NCI-H1436 (cell line): ENCODE results near the gene MOG.
"Not testable (repeated sequence)": the region's sequence is repeated elsewhere in the genome, so short reads cannot be mapped to it uniquely, and the experiment has no call there.

Experiments
- DNase-seq: peaks from one replicate; lab custom pipeline; 2025; lab: John Stamatoyannopoulos, UW

The MOG gene

DNA sequence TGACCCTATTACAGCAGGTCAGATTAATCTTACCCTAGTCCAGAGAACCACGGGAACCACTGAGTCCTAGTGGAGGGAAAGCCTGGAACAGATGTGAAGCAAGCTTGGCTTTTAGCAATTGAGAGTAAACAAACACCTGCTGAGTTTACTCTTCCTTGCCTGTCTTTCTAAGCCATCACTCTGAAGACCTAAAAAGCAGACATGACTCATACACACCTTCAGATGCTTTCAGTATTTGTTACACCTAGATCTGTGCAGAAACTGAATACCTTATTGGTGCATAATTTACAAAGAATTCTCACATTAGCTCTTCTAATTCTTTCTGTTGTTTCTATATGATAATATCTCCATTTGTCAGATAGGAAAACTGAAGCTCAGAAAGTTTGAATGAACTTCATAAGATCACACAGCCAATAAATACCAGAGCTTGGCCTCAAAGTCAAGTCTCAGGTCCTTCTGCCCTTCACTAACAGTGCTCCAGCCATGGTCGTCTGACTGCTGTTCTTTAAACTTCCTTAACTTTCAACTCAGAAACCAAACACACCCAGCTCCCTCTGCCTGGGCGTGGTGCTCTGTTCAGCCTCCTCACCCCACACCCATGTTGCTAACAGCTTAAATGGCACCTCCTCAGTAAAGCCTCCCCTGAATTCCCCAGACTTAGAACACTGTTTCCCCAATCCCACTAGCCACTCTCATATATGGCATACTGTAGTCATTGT is 15.3 kb upstream of the MOG start:
- DNase-seq, result no peak

DNA sequence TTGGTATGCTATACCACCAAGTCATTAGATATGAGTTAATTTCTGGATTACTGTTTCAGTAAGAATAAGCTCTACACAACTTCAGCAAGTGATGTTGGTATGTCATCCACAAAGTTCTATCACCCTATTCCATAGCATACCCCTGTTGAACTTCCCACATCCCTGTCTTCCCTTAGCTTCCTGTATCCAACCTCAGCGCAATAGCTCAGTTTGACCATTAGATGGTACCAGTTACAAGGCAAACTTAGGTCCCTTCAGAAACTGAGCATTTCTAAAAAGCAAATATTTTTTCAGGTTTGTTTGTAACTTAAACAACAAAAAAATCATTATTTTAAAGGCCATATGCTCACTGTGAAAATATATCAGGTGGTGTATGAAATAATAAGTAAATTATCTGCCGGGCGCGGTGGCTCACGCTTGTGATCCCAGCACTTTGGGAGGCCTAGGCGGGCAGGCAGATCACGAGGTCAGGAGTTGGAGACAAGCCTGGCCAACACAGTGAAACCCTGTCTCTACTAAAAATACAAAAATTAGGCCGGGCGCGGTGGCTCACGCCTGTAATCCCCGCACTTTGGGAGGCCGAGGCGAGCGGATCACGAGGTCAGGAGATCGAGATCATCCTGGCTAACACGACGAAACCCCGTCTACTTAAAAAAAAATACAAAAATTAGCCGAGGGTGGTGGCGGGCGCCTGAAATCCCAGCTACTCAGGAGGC is 8.8 kb upstream of the MOG start:
- DNase-seq, result peak; percentile 17

DNA sequence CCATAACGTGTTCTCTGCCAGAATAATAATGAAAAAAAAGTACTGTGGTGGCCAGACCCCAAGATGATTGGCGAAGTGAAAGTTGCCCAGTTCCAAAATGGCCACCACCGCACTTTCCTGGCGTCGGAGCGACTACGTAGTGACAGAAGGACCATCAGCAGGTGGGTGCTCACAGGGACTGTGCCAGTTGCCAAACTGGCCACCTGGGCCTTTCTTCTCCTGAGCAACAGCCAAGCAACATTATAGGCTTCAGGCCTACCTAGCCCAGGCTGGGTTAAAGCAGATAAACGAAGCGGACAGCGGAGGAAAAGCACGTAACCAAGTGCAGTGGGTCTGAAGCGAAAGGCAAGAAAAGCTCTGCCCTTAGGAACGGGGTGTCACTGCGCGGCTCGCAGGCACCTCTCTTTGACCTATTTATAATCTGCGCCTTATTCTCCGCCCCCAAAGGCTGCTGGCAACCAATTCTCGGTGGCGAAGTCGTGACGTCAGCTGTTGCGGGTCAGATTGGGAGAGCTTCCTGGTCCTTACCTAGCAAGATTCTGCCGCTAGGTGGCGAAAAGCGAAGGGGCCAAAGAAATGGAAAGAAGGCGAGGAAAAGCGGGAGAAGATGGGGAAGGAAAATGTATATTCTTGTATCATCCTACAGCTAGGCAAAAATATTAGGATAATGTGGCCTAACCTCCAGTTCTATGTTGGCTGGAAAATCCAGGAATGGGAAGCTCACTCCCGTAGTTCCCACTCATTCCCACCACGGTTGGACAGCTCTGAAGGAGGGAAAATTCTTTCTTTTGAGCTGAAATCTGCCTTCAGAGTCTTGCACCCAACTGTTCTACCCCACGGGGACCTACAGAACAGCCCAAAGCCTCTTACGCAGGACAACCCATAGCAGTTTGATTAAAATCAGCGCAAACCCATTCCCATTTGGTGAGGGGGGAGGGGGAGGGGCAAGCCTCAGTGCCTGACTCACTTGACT is 6.9 kb upstream of the MOG start:
- peak; percentile 97 for DNase-seq

DNA sequence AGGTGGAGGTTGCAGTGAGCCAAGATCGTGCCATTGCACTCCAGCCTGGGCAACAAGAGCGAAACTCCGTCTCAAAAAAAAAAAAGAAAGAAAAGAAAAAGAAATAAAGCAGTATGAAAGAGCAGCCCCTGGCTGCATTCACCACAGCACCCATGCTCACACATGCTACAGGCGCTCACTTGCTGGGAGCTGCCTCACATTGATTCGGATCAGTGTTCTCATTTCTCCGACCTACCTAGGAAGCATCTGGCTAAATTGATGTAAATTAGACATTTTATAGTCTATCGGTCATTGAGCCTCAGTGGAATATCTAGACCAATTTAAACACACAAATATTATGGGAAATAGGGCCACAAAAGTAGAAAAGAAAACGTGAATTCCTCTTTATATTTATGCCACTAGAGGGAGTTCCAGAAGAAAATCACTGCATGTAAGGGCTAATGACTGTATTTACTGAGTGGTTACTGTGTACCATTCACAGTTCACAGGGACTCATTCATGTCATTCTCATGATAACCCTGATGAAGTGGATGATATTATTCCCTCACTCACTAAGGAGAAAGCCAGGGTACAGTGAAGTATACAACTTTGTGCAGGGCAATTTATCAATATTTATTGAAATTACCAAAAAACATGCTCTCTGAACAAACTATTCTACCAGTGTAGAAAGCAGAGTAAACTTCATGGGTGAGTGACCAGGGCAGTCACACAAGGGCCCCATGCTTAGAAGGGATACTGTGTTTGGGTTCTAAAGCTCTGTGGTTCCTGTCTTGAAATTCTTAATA is 5.3 kb upstream of the MOG start:
- DNase-seq, result no peak

DNA sequence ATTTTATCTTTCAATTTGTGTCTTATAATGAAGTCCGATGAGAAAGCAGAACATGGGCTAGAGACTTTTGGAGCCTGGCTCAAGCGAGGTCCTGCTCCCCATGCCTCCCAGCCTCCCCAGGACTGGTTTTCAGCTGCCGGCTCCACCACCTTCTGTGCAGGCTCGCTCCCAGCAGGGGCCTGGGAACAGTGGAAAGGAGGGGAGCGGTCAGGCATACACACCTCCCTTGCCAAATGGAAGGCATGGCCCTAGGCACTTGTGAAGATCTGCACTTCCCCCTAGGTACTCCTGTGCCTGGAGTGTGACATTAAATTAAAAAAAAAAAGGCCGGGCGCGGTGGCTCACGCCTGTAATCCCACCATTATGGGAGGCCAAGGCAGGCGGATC is 4.7 kb upstream of the MOG start:
- no peak for DNase-seq

DNA sequence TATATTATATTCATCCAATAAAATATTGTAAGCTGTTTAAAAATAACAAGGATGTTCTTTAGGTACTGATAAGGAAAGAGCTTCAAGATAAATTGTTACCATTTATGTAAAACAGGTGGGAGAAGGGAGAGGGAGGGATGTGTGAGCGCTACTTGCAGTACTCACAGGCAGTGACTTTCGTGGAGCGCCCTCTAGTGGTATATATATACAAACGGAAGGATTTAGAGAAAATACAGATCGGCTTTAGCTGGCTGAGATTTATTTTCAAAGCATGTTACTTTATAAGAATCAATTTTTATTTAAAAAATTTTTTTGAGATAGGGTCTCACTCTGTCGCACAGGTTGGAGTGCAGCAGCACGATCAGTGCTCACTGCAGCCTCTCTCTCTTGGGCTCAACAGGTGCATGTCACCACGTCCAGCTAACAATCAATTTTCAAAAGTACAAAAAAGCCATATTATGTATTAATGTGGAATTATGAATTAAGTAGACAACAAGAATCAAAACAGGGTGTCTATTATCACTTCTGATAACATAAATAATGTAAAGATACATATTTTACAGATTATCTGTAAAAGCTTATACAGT is 3.3 kb upstream of the MOG start:
- DNase-seq, result peak; percentile 64

DNA sequence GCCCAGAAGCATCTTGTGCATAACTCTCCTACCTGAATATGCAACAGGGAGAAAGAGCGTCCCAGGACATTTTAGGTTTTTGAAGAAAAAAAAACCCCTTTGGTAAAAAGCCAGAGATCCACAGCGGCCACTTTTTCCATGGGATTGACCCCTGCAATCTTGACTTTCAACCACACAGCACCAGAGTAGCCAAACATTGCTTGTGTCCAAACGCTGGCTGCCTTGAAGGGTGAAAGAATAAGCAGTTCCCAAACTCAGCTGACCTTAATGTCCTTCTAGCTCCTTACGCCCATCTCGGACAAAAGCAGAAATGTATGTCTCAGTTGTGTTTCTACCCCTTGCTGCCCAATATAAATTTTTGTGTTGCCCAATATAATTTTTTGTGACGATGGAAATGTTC is 1.2 kb upstream of the MOG start:
- no peak for DNase-seq

DNA sequence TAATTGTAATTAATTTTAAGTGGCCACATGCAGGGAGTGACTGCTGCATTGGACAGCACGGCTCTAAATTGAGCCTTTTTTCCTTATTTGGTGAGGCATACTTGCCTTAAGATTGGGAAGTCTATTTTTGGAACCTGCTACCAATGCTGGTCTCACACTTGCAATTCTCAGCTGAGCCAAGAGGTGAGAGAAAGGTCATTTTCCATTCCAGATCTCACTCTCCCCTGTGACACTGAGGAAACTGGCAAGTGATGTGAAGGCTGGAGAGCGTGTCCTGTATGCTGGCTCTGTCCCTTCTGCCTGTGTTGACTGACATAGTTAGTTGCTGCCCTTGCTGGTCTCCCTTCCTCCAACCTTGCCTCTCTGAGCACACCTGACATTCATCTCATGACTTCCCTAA is 735 bp upstream of the MOG start:
- DNase-seq, result no peak

DNA sequence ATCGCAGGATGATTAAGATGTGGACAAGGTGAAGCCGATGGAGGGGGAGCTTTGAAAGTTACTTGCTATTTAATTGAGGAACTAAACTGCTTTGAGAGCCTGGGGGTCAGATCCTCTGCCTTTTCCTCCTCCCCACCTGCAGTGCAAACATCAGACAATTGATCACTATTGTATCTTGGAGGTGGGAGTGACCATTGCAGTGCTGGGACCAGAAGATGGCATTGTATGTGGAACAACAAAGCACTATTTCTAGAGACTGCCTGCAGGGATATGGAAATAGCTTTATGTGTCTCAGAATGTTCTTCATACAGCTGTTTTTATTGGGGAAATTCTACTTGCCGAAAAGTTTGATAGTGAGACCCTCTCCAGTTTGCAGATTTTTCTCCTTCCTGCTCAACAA is 4.2 kb downstream of the MOG start:
- no peak for DNase-seq

DNA sequence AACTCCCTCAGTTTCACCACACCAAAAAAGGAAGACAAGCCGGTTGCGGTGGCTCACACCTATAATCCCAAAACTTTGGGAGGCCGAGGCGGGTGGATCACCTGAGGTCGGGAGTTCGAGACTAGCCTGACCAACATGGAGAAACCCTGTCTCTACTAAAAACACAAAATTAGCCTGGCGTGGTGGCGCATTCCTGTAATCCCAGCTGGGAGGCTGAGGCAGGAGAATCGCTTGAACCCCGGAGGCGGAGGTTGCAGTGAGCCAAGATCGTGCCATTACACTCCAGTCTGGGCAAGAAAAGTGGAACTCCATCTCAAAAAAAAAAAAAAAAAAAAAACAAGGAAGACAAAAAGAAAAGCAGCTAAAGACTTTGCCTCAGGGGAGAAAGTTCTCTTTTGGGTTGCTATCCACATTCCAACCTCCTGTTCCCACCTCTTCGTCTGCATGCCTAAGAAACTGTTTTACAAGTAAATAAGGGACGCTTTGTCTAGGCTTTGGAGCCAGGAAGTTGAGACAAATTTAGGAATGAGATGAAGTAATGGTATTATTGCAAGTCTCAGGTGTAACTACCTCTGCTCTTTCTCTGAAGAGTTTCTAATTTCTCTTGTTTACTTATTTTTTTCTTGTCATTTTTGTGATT is 4.7 kb downstream of the MOG start:
- not testable (repeated sequence) for DNase-seq

DNA sequence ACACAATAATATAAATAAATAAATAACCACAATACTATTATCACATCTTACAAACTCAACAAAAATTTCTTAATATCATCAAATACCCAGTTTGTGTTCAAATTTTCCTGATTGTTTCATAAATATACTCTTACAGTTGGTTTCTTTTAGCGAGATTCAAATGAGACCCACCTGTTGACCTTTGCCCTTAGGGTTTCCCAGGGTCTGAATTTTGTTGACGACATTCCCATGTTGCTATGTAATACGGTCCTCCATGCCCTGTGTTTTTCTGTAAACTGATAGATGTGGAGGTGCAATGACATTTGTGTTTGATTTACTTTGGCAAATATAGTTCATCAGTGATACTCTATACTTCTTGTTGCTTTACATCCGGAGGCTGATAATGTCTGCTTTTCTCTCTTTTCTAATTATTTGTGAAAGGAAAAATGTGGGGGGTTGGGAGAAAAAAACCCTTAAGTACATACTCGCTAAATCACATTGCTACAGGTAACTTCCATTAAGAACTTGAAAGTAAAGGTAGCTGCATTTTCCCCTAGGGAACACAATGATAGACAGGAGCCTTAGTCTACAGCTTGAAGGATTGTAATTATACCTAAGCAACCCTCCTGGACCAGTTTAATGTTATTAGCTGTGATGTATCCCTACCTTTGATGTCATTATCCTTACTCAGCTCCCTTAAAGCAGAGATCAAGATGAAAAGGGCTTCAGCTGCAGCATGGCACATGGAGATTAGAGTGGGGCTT is 6.6 kb downstream of the MOG start:
- DNase-seq, result no peak

DNA sequence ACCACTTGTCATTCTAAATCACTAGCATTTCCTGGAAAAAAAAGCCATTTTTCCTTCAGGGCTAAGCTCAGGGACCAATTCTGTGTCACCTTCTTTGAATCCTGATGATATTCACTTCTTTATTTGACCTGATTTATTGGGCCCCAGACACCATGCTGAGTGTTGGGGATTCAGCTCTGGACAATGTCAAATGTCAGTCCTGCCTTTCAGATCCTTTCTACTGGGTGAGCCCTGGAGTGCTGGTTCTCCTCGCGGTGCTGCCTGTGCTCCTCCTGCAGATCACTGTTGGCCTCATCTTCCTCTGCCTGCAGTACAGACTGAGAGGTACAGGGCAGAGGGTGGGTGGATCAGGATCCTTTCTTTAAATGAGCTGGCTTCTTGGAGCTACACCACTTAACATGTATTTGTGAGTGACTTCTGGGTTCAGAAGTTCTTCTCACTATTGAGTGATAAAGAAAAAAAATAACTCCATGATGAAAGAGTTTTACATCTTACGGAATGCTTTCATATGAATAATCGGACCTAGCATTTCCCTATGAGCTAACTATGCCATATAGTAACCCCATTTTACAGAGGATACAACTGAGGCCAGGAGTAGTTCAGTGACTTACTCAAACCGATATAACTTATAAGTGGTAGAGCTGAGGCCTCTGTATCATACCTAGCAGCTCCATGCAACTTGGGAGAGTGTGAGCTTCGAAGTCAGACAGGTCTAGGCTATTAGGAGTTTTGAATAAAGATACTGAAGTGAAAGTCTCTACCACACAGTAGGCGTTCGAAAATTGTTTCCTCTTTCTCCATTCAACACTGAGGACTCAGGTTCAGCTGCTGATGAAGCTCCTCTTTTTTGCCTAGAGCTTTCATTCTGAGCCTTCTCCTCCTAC is 9.3 kb downstream of the MOG start:
- DNase-seq, result no peak

DNA sequence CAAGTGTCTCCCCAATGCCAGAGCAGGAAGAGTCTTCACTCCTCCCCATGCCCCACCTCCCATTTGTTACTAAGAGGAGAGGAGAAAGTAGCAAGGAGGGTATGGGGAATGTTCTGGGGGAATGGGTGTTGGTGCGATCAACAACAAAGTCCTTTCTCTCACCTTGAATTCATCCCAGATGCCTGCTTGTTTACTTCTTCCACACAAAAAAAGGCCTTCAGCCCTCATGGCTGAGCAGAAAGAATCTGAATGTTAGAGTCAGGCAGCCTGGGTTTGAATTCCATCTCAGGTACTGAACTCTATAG is 9.9 kb downstream of the MOG start:
- no peak for DNase-seq

DNA sequence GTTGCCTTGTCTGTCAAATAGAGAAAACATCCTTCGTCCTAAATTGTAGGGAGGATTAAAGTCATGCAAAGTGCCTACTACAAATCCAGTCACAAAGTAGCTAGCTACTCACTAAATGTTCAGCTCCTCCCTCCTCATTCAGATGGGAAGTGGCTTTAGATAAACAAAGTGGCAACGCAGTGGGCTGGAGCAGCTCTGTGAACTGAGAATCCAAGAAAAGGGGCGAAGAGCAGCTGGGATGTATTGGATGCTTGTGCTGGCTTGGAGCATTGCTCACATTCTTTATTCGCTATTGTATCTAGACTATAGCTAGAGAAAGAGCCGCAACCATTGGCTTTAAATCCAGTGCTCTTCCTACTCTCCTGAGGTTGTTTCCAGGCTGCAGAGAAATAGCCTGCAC is 10.3 kb downstream of the MOG start:
- DNase-seq, result no peak

DNA sequence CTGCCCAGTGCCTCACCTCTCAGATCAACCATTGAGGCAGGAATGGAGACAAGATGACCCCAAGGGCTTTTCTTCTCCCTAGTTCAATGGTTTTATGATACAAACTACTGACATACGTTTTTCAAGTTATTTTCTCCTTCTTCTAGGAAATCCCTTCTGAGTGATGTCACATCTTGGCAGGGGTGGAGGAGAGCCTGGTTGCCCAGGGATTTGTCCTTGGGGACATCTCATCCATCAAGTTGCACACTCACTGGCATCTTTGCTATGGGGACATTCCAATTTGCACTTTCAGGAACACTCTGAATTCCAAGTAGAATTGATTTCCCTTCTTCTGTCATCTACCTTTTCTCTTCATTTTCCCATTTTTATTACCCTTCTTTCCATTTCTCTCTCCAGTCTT is 14.1 kb downstream of the MOG start:
- no peak for DNase-seq

DNA sequence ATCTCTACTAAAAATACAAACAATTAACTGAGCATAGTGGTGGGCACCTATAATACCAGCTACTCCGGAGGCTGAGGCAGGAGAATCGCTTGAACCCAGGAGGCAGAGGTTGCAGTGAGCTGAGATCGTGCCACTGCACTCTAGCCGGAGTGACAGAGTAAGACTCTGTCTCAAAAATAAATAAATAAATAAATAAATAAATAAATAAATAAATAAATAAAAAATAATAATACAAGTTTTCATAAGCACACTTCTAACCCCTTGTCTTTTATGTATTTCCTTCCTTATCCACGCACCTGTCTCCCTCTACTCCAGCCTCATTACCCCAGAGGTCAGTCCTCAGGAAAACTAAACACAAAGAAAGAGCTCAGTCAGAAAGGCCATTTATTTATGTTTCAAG is 15.2 kb downstream of the MOG start:
- DNase-seq, result not testable (repeated sequence)

DNA sequence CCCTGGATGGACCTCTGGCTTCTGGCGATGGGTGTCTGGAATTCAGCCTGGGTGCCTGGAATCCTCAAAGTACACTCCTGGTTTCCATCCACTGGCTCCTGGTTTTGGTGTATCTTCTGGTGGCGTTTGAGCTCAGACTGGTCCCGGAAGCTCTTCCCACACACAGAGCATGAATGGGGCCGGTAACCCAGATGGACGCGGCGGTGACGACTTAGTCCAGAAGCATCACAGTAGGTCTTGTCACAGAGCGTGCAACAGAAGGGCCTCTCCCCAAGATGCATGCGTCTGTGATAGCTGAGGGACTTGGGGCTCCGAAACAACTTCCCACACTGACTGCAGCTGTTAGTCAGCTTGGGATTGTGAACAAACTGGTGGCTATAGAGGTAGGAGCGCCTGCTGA is 16.3 kb downstream of the MOG start:
- no peak for DNase-seq

DNA sequence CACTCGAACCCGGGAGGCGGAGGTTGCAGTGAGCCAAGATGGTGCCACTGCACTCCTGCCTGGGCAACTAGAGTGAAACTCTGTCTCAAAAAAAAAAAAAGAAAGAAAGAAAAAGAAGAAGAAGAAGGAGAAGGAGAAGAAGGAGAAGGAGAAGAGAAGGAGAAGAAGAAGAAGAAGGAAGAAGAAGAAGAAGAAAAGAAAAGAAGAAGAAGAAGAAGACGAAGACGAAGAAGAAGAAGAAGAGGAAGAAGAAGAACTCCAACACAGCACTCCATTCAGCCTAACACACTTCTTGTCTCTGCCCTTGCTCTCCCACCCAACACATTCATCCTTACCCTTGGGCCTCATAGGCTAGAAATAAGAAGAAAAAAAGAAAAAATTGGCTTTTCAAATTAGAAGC is 17.1 kb downstream of the MOG start:
- no peak for DNase-seq

DNA sequence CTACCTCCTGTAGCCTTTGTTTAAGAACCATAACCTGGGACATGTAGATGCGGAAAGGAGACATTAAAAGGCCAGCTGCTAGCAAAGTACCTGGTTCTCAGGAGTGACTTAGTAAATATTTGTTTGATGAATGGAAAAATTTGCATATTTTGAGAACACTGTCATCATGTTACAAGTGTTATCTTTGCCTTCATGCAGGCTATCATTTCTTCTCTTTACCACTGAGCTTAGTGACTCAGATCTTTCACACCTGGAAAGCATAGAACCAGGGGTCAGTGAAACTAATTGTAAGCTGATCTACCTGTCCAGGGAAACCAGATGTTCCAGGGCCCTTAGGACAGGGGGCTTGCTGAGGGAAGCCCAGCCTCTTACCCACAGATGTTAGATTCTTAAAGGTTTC is 18.7 kb downstream of the MOG start:
- DNase-seq, result no peak
